Activated naive CD4-positive, alpha-beta T cell treated with anti-CD3 and anti-CD28 coated beads, Interleukin-2, amount 50 U/mL, for 16 hours (primary cell): Measurements from ENCODE around the gene KCNN1.
"Not testable (repeated sequence)": the region's sequence is repeated elsewhere in the genome, so short reads cannot be mapped to it uniquely, and the experiment has no call there.

ENCODE experiments used
- DNase-seq: peaks from one replicate; pipeline ENCODE4 v3.0.0-alpha.2; 2020

Gene KCNN1

DNA sequence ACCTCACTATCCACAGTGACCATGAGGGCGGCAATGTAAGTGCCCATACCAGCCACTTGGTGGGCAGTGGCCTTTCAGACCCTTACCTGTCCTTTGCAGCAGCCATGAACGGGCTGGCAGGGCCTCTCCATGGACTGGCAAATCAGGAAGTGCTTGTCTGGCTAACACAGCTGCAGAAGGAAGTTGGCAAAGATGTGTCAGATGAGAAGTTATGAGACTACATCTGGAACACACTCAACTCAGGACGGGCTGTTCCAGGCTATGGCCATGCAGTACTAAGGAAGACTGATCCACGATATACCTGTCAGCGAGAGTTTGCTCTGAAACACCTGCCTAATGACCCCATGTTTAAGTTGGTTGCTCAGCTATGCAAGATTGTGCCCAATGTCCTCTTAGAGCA is 64.5 kb downstream of the KCNN1 start:
- not testable (repeated sequence) for DNase-seq

DNA sequence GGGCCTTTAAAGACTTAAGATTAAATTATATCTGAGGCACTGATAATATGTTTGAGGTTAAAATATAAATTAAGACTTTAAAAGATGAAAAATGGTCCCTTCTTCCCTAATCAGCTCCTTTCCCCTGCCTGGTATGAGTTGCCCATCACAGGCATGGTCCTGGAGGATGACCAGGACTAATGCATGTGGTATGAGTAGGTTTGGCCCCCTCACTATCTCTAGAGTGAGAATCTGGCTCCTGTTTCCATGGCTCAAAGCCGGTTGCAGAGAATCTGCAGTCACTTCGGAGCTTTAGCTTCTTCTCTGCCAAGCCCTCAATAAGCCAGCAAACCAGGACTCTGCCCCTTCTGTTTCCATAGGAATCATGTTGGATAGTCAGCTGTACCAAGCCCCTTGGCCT is 65.2 kb downstream of the KCNN1 start:
- not testable (repeated sequence) for DNase-seq

DNA sequence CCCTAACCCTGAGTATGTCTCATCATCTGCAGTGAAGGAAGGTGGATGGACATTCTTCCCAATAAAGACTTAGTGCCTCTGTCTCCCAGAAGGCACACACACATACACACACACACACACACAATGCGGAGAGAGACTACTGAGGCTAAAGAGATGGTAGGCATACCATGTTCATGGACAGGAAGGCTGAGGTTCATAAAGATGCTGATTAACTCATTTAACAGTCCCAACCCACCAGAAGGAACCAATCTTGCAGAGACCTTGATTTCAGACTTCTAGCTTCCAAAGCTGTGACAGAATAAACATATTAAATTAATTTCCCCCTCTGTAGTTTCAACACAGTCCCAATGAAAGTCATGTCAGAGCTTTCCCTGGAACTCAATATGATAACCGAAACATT is 74.1 kb downstream of the KCNN1 start:
- DNase-seq = no peak

DNA sequence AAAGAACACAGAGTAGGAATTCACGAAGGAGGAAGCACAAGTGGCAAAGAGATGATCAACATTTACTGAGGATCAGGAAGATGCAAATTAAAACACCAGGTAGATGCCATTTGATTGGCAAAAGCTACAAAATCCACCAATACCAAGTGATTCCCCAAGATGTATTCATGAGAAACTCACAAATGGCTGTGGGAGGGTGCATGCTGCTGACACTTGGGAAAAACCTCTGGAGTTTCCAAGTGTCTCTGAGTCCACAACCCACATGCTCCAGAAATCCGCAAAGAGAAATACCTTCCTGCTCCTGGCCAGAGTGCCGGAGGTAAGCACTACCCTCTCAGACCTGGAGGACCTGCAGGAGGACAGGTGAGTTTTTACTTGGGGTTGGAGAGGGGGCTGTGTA is 76.8 kb downstream of the KCNN1 start:
- no peak for DNase-seq

DNA sequence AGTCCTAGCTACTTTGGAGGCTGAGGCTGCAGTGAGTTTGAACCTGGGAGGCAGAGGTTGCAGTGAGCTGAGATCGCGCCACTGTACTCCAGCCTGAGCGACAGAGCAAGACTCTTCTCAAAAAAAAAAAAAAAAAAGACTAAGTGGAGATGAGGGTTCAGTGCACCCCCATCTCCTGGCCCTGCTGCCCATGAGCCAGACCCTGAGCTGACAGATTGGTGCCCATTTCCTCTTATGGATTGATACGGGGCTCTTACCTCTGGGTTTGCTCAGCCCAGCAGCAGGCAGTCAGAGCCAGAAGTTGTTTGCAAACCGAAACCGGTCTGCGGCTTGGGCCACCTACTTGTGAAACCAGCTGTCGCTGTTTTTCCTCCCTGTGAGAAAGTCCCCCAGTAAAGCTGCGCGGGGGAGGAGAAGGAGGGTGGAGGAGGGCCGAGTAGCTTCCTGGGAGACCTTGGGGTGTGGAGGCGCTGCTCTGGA is 78.0 kb downstream of the KCNN1 start:
- DNase-seq = peak; percentile 88

DNA sequence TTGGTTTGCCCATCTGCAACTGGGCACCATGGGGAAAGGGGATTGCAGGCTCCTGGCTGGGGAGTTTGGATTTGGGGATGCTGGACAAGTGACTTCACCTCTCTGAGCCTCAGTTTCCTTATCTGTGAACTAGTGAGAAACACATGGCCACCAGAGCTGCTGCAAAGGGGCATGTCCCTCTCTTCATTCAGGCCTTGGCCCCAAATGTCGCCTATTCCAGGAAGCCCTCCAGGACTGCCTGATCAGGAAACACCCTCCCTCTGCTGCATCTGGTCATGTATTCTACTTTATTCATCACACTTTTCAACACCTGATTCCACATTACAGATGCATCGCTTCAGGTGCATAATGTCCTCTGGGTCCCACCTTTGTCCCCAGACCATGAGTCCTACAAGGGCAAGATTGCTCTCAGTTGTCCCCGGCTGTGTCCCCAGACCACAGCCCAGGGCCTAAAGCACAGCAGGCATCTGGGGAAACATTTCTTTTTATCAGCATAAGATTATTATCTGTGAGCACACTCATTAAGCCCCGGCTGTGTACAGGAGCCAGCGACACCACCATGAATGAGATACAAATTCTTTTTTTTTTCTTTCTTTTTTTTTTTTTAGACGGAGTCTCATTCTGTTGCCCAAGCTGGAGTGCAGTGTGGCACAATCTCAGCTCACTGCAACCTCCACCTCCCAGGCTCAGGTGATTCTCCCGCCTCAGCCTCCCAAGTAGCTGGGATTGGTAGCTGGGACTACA is 78.6 kb downstream of the KCNN1 start:
- DNase-seq = no peak

DNA sequence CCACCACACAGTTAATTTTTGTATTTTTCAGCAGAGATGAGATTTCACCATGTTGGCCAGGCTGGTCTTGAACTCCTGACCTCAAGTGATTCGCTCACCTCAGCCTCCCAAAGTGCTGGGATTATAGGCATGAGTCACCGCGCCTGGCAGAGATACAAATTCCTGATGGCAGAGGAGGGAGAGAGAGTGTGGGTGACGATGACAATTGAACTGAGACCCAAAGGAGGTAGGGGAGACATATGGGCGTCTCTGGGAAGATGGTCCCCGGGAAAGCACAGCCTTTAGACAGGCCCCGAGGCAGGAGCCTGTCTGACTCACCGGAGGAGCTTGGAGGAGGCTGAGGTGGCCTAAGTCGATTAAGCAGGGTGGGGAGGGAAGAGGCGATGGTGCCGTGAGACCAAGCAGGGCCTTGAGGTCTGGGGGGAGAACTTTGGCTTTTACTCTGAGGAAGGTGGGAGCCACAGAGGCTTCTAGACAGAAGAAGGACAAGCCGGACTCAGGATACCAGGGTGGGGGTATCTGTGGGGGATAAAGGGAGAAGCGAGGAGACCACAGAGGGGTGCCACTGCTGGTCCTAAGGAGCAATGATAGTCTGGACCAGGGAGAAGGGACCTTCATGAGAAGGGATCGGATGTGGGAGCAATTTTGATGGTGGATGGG is 79.3 kb downstream of the KCNN1 start:
- no peak for DNase-seq

DNA sequence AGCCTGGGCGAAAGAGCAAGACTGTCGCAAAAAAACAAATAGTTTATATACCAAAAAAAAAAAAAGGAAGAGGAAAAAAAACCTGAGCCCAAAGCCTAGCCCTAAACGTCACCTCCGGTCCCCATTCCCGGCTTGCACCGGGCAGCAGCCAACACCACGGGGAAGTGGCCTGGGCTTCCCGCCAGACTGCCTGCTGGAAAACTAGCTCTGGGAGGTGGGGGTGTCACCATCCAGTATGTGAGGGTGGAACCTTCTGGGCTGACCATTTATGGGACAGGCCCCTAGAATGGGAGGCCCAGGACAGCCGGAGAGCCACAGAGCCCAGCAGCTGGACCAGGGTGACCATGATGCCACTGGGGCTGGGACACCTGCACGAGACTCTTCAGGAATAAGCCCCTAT is 82.5 kb downstream of the KCNN1 start:
- no peak for DNase-seq
